ENCODE data around the gene ABLIM3. TPM values are rescaled to one million over a fixed set of nuclear protein-coding genes. Genes with fewer than 3 reads are reported as not detected.

Gene ABLIM3
- total RNA-seq, 1 donor from 2014 or later: not detected

DNA sequence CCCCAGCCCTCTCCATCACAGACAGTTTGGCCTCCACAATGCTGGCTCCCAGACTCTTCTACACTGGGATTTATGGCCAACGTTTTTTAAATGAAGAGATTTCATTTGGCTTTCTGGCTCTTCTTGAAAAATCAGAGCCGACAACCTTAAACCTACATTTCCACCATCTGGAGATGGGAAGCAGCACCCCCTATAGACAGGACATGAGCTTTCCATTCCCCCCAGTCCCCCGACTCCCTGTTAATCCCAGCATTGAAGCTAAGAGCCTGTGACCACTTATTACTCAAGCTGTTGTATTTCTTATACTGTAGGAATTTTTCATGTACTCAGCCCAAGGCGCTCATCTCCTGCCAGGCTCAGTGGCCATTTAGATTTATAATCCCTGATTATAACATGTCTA is 96.4 kb downstream of the ABLIM3 start:
- Mint-ChIP-seq H3K27me3 (ENCODE audit: insufficient read depth, low read depth) (peaks cover 4% of the 10 kb centered on the region), H3K9me3 (no peaks in the 10 kb centered on the region), H3K36me3 (no peaks in the 10 kb centered on the region), H3K4me1 (no peaks in the 10 kb centered on the region), H3K4me3 (no peak overlapping the region), H3K27ac (no peak overlapping the region)
- no peaks in the 10 kb centered on the region for H3K79me2 ChIP-seq (ENCODE audit: low read depth)
- H2AFZ ChIP-seq (replicated peaks): no peak overlapping the region
- H3K9me3 ChIP-seq (ENCODE audit: low read depth): no peaks in the 10 kb centered on the region
- H3K27ac ChIP-seq: no peak overlapping the region
- no peaks in the 10 kb centered on the region for H4K20me1 ChIP-seq (ENCODE audit: low read depth)
- no peak overlapping the region for H3K4me2 ChIP-seq
- peak; percentile 23 for DNase-seq (ENCODE audit: low spot score)
- H3K9ac ChIP-seq: no peak overlapping the region
- H3K27me3 ChIP-seq: peaks cover 23% of the 10 kb centered on the region
- no peaks in the 10 kb centered on the region for H3K4me1 ChIP-seq
- H3K36me3 ChIP-seq: no peaks in the 10 kb centered on the region
- H3F3A ChIP-seq (ENCODE audit: low read depth): no peaks in the 10 kb centered on the region
- TF ChIP-seq EZH2 (IDR thresholded peaks at IDR 0.05): no peak
- TF ChIP-seq, protein P1, sequence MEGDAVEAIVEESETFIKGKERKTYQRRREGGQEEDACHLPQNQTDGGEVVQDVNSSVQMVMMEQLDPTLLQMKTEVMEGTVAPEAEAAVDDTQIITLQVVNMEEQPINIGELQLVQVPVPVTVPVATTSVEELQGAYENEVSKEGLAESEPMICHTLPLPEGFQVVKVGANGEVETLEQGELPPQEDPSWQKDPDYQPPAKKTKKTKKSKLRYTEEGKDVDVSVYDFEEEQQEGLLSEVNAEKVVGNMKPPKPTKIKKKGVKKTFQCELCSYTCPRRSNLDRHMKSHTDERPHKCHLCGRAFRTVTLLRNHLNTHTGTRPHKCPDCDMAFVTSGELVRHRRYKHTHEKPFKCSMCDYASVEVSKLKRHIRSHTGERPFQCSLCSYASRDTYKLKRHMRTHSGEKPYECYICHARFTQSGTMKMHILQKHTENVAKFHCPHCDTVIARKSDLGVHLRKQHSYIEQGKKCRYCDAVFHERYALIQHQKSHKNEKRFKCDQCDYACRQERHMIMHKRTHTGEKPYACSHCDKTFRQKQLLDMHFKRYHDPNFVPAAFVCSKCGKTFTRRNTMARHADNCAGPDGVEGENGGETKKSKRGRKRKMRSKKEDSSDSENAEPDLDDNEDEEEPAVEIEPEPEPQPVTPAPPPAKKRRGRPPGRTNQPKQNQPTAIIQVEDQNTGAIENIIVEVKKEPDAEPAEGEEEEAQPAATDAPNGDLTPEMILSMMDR (IDR thresholded peaks at IDR 0.05): peak; percentile 46
- no peak for TF ChIP-seq EZH2phosphoT487 (IDR thresholded peaks at IDR 0.05)
- no peak overlapping the region for H3K4me3 ChIP-seq

DNA sequence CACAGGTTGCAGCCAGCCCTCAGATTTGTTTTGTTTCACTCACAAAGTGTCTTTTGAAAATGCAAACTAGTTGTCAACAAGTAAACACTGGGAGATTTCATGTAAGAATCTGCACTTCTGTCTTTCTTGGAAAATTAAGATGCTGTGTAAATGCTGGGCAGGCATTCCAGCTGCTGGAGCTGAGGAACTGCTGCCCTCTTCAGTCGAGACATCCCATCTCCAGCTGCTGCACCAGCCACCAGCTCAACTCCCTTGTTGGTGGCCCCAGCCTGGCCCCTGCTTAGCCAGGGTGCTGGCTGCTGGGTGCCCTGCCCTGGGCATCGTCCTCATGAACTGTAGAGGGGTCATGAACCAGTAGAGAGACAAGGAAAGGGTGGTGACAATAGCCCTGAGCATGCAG is 97.2 kb downstream of the ABLIM3 start:
- peaks cover 4% of the 10 kb centered on the region for H3K27me3 Mint-ChIP-seq (ENCODE audit: insufficient read depth, low read depth)
- H3K36me3 ChIP-seq: no peaks in the 10 kb centered on the region

DNA sequence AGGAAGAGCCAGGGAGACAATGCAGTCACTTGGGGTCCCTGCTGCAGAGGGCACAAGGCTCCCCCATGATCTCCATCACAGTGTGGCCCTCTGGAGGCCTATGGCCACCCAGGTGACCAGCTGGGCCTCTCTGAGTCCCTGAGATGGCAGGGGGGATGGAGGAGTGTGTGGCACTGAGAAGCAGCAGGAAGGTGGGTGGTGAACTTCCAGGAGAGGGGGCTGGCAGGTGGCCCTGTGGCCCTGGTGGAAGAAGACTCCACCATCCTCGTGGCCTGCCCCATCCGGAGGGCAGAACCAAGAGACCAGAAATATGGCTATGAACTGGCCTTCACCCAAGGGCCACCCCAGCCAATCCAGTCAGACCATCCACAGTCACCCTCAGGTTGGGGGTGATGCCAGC is 98.6 kb downstream of the ABLIM3 start:
- DNase-seq (ENCODE audit: low spot score): no peak
- Histone ChIP-seq H2AFZ (replicated peaks) (no peak overlapping the region), H3F3A (ENCODE audit: low read depth) (no peaks in the 10 kb centered on the region), H3K36me3 (no peaks in the 10 kb centered on the region), H3K9me3 (ENCODE audit: low read depth) (no peaks in the 10 kb centered on the region), H3K4me2 (no peak overlapping the region), H3K4me3 (no peak overlapping the region), H4K20me1 (ENCODE audit: low read depth) (no peaks in the 10 kb centered on the region), H3K79me2 (ENCODE audit: low read depth) (no peaks in the 10 kb centered on the region), H3K4me1 (no peaks in the 10 kb centered on the region), H3K9ac (no peak overlapping the region), H3K27ac (no peak overlapping the region), H3K27me3 (peaks cover 18% of the 10 kb centered on the region)
- Mint-ChIP-seq H3K27ac (no peak overlapping the region), H3K27me3 (ENCODE audit: insufficient read depth, low read depth) (peaks cover 4% of the 10 kb centered on the region), H3K36me3 (no peaks in the 10 kb centered on the region), H3K9me3 (no peaks in the 10 kb centered on the region), H3K4me1 (no peaks in the 10 kb centered on the region), H3K4me3 (no peak overlapping the region)
- TF ChIP-seq, protein P1 (IDR thresholded peaks at IDR 0.05): no peak
- TF ChIP-seq EZH2phosphoT487 (IDR thresholded peaks at IDR 0.05) (no peak), EZH2 (IDR thresholded peaks at IDR 0.05) (no peak)

More for the DNA sequence above, 97.2 kb downstream of the ABLIM3 start:
- Histone ChIP-seq H3K9me3 (ENCODE audit: low read depth) (no peaks in the 10 kb centered on the region), H3K4me3 (no peak overlapping the region), H4K20me1 (ENCODE audit: low read depth) (no peaks in the 10 kb centered on the region), H3F3A (ENCODE audit: low read depth) (no peaks in the 10 kb centered on the region), H3K9ac (no peak overlapping the region), H3K79me2 (ENCODE audit: low read depth) (no peaks in the 10 kb centered on the region), H3K4me2 (no peak overlapping the region), H3K27ac (no peak overlapping the region), H3K27me3 (peaks cover 20% of the 10 kb centered on the region), H3K4me1 (no peaks in the 10 kb centered on the region), H2AFZ (replicated peaks) (no peak overlapping the region)
- no peak for DNase-seq (ENCODE audit: low spot score)
- no peak for TF ChIP-seq EZH2 (IDR thresholded peaks at IDR 0.05)
- TF ChIP-seq, protein P1 (IDR thresholded peaks at IDR 0.05): peak; percentile 21
- Mint-ChIP-seq H3K9me3 (no peaks in the 10 kb centered on the region), H3K36me3 (no peaks in the 10 kb centered on the region), H3K4me3 (no peak overlapping the region), H3K4me1 (no peaks in the 10 kb centered on the region), H3K27ac (no peak overlapping the region)
